Uterus (tissue), 4 donors: ENCODE measurements around the gene PGBD5. TPM values are rescaled to one million over a fixed set of nuclear protein-coding genes. Genes with fewer than 3 reads are reported as not detected.

Experiments used
- DNase-seq, 2 donors: peaks; one replicate each; pipeline ENCODE4 v3.0.0-alpha.2; 2019 to 2020
- H3K27ac ChIP-seq, 2 donors: fragments of 200-600 bp; sonication (generic); 1 replicate in 1 of 2; 2 replicates in 1 of 2; pipeline ENCODE4 v1.5.1; 2016 to 2018
- H3K27me3 ChIP-seq, 2 donors: fragments of 200-600 bp; sonication (generic); one replicate each; pipeline ENCODE4 v1.5.1; 2018 to 2019; ENCODE audit warnings: control low read depth in 1 of 2
- H3K36me3 ChIP-seq, 2 donors: fragments of 200-600 bp; sonication (generic); one replicate each; pipeline ENCODE4 v1.5.1; 2019; ENCODE audit warnings: control low read depth in 1 of 2
- H3K4me1 ChIP-seq, 2 donors: fragments of 200-600 bp; sonication (generic); one replicate each; pipeline ENCODE4 v1.5.1; 2018 to 2019; ENCODE audit warnings: control low read depth in 1 of 2
- H3K4me3 ChIP-seq, 2 donors: fragments of 200-600 bp; sonication (generic); 1 replicate in 1 of 2; 2 replicates in 1 of 2; pipeline ENCODE4 v1.5.1; 2018 to 2019; ENCODE audit warnings: mild to moderate bottlenecking in 1 of 2
- H3K9me3 ChIP-seq, 2 donors: fragments of 200-600 bp; sonication (generic); one replicate each; pipeline ENCODE4 v1.5.1; 2019; ENCODE audit warnings: control low read depth in 1 of 2
- CTCF ChIP-seq, 4 experiments: fragments of 200-600 bp in 2 of 4; fragments of 450-650 bp in 2 of 4; sonication (generic) in 2 of 4; IDR thresholded peaks; one replicate each; pipeline ENCODE4 v1.5.1; 2016 to 2019; ENCODE audit warnings: antibody characterized with exemption in 4 of 4, mild to moderate bottlenecking in 2 of 4, moderate library complexity in 1 of 4
- POLR2A ChIP-seq, 2 donors: fragments of 450-650 bp; IDR thresholded peaks; one replicate each; pipeline ENCODE4 v1.6.1; 2016; ENCODE audit warnings: antibody characterized with exemption in 2 of 2, mild to moderate bottlenecking in 1 of 2, moderate library complexity in 1 of 2
- intact Hi-C: fragments of 100-400 bp; cut with DNase I; formaldehyde crosslinking; loops from one replicate; pipeline ENCODE4 v1.15.1; 2023; ENCODE audit warnings: low total_unique reads
- total RNA-seq, 4 donors: library from RNA; depleted of rRNA in 3 of 4; stranded (reverse); fragments of >200 nt in 3 of 4; gene quantifications; one replicate each; pipeline versions ENCODE4 v1.1.0 to v1.2.4, GENCODE V29; 2014 to 2023
- donor health status: DM: yes; HTN: yes; CAD: no.

The PGBD5 gene
- total RNA-seq, 4 donors from 2014 or later, result under 0.01 to 0.69 (median 0.11) TPM

DNA sequence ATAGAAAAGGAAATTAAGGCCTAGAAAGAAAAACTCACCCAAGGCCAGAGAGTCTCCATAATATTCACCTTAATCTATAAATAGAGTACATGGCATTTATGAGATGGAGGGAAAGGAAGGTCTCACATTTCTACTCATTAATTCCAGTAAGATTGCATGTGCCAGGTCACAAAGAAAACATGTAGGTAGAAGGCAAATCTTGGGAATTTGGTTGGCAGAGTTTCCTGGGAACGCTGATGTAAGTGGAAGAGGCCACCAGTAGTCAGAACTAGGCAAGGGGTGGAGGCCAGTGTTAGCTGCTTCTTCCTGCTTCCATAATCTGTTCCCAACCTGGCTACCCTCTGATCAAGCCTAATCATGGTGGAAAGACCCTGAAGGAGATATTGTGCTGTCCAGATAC lies 29.2 kb upstream of the PGBD5 start:
- no peaks in the 10 kb centered on the region for H3K27me3 ChIP-seq
- H3K36me3 ChIP-seq, result no peaks in the 10 kb centered on the region
- TF ChIP-seq CTCF (IDR thresholded peaks at IDR 0.05), result no peak
- no peak for TF ChIP-seq POLR2A (IDR thresholded peaks at IDR 0.05)
- DNase-seq, result no peak
- H3K4me1 ChIP-seq, result no peaks in the 10 kb centered on the region
- H3K27ac ChIP-seq, result no peak overlapping the region
- H3K9me3 ChIP-seq, result no peaks in the 10 kb centered on the region
- no peak overlapping the region for H3K4me3 ChIP-seq
- intact Hi-C loops, result no loop called here

GRCh38 chr1:230453377-230453776 lies 27.2 kb upstream of the PGBD5 start:
- no peaks in the 10 kb centered on the region for H3K27me3 ChIP-seq
- intact Hi-C loops, result no loop called here
- DNase-seq, result no peak
- H3K4me3 ChIP-seq, result no peak overlapping the region
- TF ChIP-seq CTCF (IDR thresholded peaks at IDR 0.05), result no peak
- TF ChIP-seq POLR2A (IDR thresholded peaks at IDR 0.05), result no peak
- H3K9me3 ChIP-seq, result no peaks in the 10 kb centered on the region
- no peaks in the 10 kb centered on the region for H3K36me3 ChIP-seq
- H3K4me1 ChIP-seq, result no peaks in the 10 kb centered on the region
- no peak overlapping the region for H3K27ac ChIP-seq

DNA sequence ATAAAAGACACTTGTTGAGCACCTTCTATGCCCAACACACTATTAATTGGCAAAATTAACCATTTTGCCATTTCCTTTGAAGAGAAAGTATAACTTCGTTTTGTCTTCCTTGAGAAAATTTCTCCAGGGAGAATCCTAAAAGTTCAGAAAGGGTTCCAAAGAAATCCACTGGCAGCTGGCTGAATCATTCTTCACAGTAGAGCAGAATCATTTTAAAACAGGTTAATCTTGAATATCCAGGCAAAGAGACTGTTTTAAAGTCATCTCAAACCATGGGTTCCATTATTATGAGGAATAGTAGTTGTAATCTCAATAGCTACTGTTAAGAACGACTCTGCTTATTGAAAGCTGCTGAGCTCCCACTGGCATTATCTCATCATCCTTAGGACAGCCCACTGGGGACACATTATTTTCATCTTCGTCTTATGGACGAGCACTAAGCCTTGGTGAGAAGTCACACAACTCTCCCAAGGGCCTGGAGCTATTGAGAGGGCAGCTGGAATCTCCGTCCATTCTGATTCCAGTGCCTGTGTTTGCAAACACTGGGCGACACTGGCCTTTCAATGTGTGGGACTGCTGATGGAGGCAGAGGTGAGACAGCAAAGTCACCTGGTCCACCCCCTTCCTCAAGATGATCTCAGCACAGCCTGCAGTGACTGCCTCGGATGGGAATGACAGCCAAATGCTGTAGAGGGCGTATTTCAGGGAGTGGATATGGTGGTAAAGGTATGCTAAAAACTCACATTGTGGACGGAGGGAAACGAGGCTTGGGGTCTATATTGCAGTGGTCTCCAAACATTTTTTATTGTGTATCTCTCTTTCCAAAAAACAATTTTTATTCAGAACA lies 15.3 kb upstream of the PGBD5 start:
- Histone ChIP-seq H3K27ac (no peak overlapping the region), H3K27me3 (no peaks in the 10 kb centered on the region), H3K36me3 (no peaks in the 10 kb centered on the region), H3K9me3 (no peaks in the 10 kb centered on the region), H3K4me3 (no peak overlapping the region), H3K4me1 (no peaks in the 10 kb centered on the region)
- no peak for DNase-seq
- TF ChIP-seq CTCF (IDR thresholded peaks at IDR 0.05) (no peak), POLR2A (IDR thresholded peaks at IDR 0.05) (no peak)
- intact Hi-C loops, result no loop called here

DNA sequence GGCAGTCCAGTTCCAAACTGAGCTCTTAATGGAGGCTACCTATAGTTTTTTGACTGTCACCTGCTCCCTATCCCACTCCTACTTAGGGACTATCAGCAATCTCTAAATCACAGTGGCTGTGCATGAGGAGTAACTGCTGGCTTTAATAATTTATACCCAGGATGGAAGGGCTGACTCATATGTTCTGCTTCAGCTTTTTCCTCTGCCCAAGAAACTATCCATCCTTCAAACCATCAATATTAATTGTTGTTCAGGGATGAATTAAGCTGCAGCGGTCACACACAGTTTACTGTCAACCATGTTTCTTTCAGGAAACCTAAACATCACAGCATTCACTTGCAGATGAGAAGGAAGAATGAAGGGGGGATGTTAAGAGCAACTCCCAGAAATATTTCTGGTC lies 9.0 kb upstream of the PGBD5 start:
- Histone ChIP-seq H3K36me3 (no peaks in the 10 kb centered on the region), H3K4me1 (no peaks in the 10 kb centered on the region), H3K27ac (no peak overlapping the region), H3K4me3 (no peak overlapping the region), H3K9me3 (no peaks in the 10 kb centered on the region), H3K27me3 (no peaks in the 10 kb centered on the region)
- intact Hi-C loops, result no loop called here
- TF ChIP-seq CTCF (IDR thresholded peaks at IDR 0.05) (no peak), POLR2A (IDR thresholded peaks at IDR 0.05) (no peak)
- no peak for DNase-seq

DNA sequence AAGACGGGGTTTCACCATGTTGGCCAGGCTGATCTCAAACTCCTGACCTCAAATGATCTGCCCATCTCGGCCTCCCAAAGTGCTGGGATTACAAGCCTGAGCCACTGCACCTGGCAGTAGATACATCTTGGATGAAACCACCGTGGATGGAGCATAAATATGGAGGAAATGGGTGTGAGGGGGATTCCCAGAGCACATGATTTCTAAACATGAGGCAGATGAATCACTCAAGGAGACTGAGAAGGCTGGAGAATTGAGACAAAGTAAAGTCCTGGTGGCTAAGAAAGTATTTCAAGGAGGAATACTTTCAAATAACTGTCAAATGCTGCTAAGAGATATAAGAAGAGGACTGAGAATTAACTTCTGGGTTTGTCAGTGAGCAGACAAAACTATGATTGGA lies 5.4 kb upstream of the PGBD5 start:
- Histone ChIP-seq H3K4me1 (no peaks in the 10 kb centered on the region), H3K36me3 (no peaks in the 10 kb centered on the region), H3K9me3 (no peaks in the 10 kb centered on the region), H3K27me3 (no peaks in the 10 kb centered on the region), H3K27ac (no peak overlapping the region), H3K4me3 (no peak overlapping the region)
- intact Hi-C loops, result no loop called here
- TF ChIP-seq POLR2A (IDR thresholded peaks at IDR 0.05) (no peak), CTCF (IDR thresholded peaks at IDR 0.05) (no peak)
- no peak for DNase-seq
